ENCODE results near the gene SIRT1.
"Not testable (repeated sequence)": the region's sequence is repeated elsewhere in the genome, so short reads cannot be mapped to it uniquely, and the experiment has no call there.

The SIRT1 gene

DNA sequence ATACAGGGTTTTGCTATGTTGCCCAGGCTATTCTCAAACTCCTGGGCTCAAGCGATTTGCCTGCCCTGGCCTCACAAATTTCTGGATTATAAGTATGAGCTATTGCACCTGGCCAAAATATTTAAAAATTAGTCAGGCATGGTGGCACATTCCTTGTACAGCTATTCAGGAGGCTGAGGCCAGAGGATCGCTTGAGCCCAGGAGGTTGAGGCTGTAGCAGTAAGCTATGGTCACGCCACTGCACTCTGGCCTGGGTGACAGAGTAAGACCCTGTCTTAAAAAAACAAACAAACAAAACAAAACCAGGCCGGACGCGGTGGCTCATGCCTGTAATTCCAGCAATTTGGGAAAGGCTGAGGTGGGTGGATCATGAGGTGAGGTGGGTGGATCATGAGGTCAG, 14.5 kb upstream of the SIRT1 start:
- no peak for DNase-seq
- Histone ChIP-seq H3K9me3 (no peaks in the 10 kb centered on the region), H3K4me1 (no peaks in the 10 kb centered on the region), H3K27me3 (no peaks in the 10 kb centered on the region), H3K4me3 (ENCODE audit: low read depth, low read length) (no peak overlapping the region), H3K36me3 (no peaks in the 10 kb centered on the region)
- TF ChIP-seq CTCF (IDR thresholded peaks at IDR 0.05; ENCODE audit: low read depth, low read length), result no peak

- no peaks in the 10 kb centered on the region for H3K4me1 ChIP-seq
- no peak for DNase-seq
- H3K4me3 ChIP-seq (ENCODE audit: low read depth, low read length), result no peak overlapping the region
- TF ChIP-seq CTCF (IDR thresholded peaks at IDR 0.05; ENCODE audit: low read depth, low read length), result no peak
- no peaks in the 10 kb centered on the region for H3K27me3 ChIP-seq
- H3K9me3 ChIP-seq, result no peaks in the 10 kb centered on the region
- H3K36me3 ChIP-seq, result no peaks in the 10 kb centered on the region
Observed at GRCh38 chr10:67875340-67876238, 8.9 kb upstream of the SIRT1 start.

GRCh38 chr10:67877421-67877820, 7.0 kb upstream of the SIRT1 start:
- H3K9me3 ChIP-seq; H3K27me3 ChIP-seq; H3K36me3 ChIP-seq; H3K4me3 ChIP-seq (ENCODE audit: low read depth, low read length); DNase-seq; H3K4me1 ChIP-seq: not testable (repeated sequence)

DNA sequence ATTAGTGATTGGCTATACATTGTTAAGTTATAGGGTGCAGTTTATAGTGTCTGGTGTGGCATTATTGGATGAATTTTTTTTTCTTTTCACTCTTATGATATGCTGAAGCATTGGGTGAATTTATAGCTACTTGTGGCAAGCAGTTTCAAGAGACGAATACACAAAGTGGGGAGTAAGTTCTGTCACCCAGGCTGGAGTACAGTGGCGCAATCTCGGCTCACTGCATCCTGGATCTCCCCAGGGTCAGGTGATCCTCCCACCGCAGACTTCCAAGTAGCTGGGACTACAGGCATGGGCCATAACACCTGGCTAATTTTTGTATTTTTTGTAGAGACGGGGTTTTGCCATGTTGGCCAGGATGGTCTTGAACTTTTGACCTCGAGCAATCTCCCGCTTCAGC, 6.3 kb upstream of the SIRT1 start:
- Histone ChIP-seq H3K36me3 (no peaks in the 10 kb centered on the region), H3K9me3 (no peaks in the 10 kb centered on the region), H3K4me1 (no peaks in the 10 kb centered on the region), H3K4me3 (ENCODE audit: low read depth, low read length) (no peak overlapping the region), H3K27me3 (no peaks in the 10 kb centered on the region)
- no peak for DNase-seq
- TF ChIP-seq CTCF (IDR thresholded peaks at IDR 0.05; ENCODE audit: low read depth, low read length), result no peak

- peak overlapping the region; percentile 61 for H3K4me3 ChIP-seq (ENCODE audit: low read depth, low read length)
- no peaks in the 10 kb centered on the region for H3K4me1 ChIP-seq
- peaks cover 19% of the 10 kb centered on the region for H3K36me3 ChIP-seq
- TF ChIP-seq CTCF (IDR thresholded peaks at IDR 0.05; ENCODE audit: low read depth, low read length), result no peak
- H3K9me3 ChIP-seq, result no peaks in the 10 kb centered on the region
- no peak for DNase-seq
- H3K27me3 ChIP-seq, result no peaks in the 10 kb centered on the region
Observed at GRCh38 chr10:67883710-67884312, 645 bp upstream of the SIRT1 start.

DNA sequence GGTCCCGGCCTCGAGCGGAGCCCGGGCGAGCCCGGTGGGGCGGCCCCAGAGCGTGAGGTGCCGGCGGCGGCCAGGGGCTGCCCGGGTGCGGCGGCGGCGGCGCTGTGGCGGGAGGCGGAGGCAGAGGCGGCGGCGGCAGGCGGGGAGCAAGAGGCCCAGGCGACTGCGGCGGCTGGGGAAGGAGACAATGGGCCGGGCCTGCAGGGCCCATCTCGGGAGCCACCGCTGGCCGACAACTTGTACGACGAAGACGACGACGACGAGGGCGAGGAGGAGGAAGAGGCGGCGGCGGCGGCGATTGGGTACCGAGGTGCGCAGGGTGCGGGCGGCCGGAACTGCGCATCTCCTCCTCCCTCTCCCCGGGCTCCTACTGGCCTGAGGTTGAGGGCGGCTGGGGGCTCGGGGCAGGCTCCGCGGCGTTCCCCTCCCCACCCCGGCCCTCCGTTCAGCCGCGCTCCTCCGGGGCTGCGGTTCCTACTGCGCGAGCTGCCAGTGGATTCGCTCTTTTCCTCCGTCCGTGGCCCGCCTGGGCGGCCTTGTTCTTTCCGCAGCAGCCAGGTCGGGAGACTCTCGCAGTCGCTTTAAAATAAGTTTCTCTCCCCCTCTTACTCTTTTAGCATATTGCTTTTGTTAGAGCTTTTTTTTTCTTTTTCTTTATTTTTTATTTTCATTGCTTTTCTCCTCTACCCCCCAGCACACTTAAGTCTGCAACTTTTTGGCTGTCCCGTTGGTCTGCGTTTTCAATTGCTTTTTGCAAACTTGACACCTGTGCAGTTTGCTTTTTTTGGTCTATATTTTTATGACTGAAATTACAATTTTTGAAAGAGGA, 600 bp downstream of the SIRT1 start:
- peak overlapping the region; percentile 94 for H3K4me3 ChIP-seq (ENCODE audit: low read depth, low read length)
- no peaks in the 10 kb centered on the region for H3K9me3 ChIP-seq
- no peaks in the 10 kb centered on the region for H3K27me3 ChIP-seq
- DNase-seq, result peak; percentile 84
- TF ChIP-seq CTCF (IDR thresholded peaks at IDR 0.05; ENCODE audit: low read depth, low read length), result no peak
- peaks cover 29% of the 10 kb centered on the region for H3K36me3 ChIP-seq
- H3K4me1 ChIP-seq, result no peaks in the 10 kb centered on the region
